GM15510 (cell line): ENCODE measurements around the gene PEX1.
"Not testable (repeated sequence)": the region's sequence is repeated elsewhere in the genome, so short reads cannot be mapped to it uniquely, and the experiment has no call there.

Source experiments
- POLR2A ChIP-seq: IDR thresholded peaks from 3 replicates; pipeline ENCODE4 v1.6.1; 2011; ENCODE audit warnings: borderline replicate concordance; ENCODE audit not compliant: insufficient read length; ENCODE audit errors: extremely low read depth

PEX1 gene

GRCh38 chr7:92520024-92520423, 8.3 kb downstream of the PEX1 start:
- TF ChIP-seq POLR2A: no peak

- no peak for TF ChIP-seq POLR2A
Measured at GRCh38 chr7:92517631-92518030, 10.7 kb downstream of the PEX1 start.

GRCh38 chr7:92513167-92513902, 15.0 kb downstream of the PEX1 start:
- no peak for TF ChIP-seq POLR2A

GRCh38 chr7:92508946-92509345, 19.4 kb downstream of the PEX1 start:
- TF ChIP-seq POLR2A: no peak

- no peak for TF ChIP-seq POLR2A
Measured at GRCh38 chr7:92506363-92506762, 22.0 kb downstream of the PEX1 start.

GRCh38 chr7:92504563-92504962, 23.8 kb downstream of the PEX1 start:
- TF ChIP-seq POLR2A: no peak

- no peak for TF ChIP-seq POLR2A
Measured at GRCh38 chr7:92503767-92504166, 24.6 kb downstream of the PEX1 start.

- TF ChIP-seq POLR2A: no peak
Measured at GRCh38 chr7:92498557-92498956, 29.8 kb downstream of the PEX1 start.

- no peak for TF ChIP-seq POLR2A
Measured at GRCh38 chr7:92496876-92497275, 31.4 kb downstream of the PEX1 start.

GRCh38 chr7:92489634-92490033, 38.7 kb downstream of the PEX1 start:
- no peak for TF ChIP-seq POLR2A

GRCh38 chr7:92487804-92488203, 40.5 kb downstream of the PEX1 start:
- no peak for TF ChIP-seq POLR2A

GRCh38 chr7:92485974-92486373, 42.3 kb downstream of the PEX1 start:
- TF ChIP-seq POLR2A: no peak

GRCh38 chr7:92485267-92485892, 42.9 kb downstream of the PEX1 start:
- TF ChIP-seq POLR2A: no peak

- TF ChIP-seq POLR2A: no peak
Measured at GRCh38 chr7:92478711-92479110, 49.6 kb downstream of the PEX1 start.

GRCh38 chr7:92478095-92478494, 50.2 kb downstream of the PEX1 start:
- TF ChIP-seq POLR2A: no peak

- TF ChIP-seq POLR2A: not testable (repeated sequence)
Measured at GRCh38 chr7:92477681-92478080, 50.6 kb downstream of the PEX1 start, which contains the start of gene ERVW-1. Gene ERVW-1 (minus strand): TSS chr7:92477946. CDS start chr7:92470381, 7,565 bp downstream.

- TF ChIP-seq POLR2A: no peak
Measured at GRCh38 chr7:92466682-92467081, 61.6 kb downstream of the PEX1 start.

- TF ChIP-seq POLR2A: no peak
Measured at GRCh38 chr7:92464515-92464914, 63.8 kb downstream of the PEX1 start.
